ENCODE results near the gene SBK2. TPM values are rescaled to one million over a fixed set of nuclear protein-coding genes. Genes with fewer than 3 reads are reported as not detected.

Gene SBK2
- total RNA-seq, 1 experiment from 2014 or later: 5.2 TPM

- TF ChIP-seq FOXP4 (CRISPR knock-in tag; IDR thresholded peaks at IDR 0.05) (no peak), HMGXB4 (CRISPR knock-in tag; IDR thresholded peaks at IDR 0.05) (no peak), CDX4 (CRISPR knock-in tag; IDR thresholded peaks at IDR 0.05; ENCODE audit: borderline replicate concordance) (no peak), FOXK1 (CRISPR knock-in tag; IDR thresholded peaks at IDR 0.05) (no peak), ZNF281 (CRISPR knock-in tag; IDR thresholded peaks at IDR 0.05) (no peak), ATF6 (CRISPR knock-in tag; IDR thresholded peaks at IDR 0.05) (no peak), KAT7 (CRISPR knock-in tag; IDR thresholded peaks at IDR 0.05; ENCODE audit: borderline replicate concordance) (no peak), TP53 (CRISPR knock-in tag; IDR thresholded peaks at IDR 0.05) (no peak)
Observed at GRCh38 chr19:55542292-55542855, 5.4 kb upstream of the SBK2 start (continued).

- CTCF ChIA-PET: interaction anchor here (1.3 kb wide), 1 partner anchor 65 kb away, joined by 3 read pairs; the partner anchor contains the start of gene ZNF865
Observed at GRCh38 chr19:55541091-55541490, 4.2 kb upstream of the SBK2 start.

More at GRCh38 chr19:55541091-55541490, 4.2 kb upstream of the SBK2 start:
- H3K4me1 Mint-ChIP-seq: peaks cover 20% of the 10 kb centered on the region
- ATAC-seq (no peak), DNase-seq (ENCODE audit: low spot score) (no peak)
- H3K27ac Mint-ChIP-seq: no peak overlapping the region
- H3K9me3 Mint-ChIP-seq: peaks cover 14% of the 10 kb centered on the region
- no peak overlapping the region for H3K4me3 Mint-ChIP-seq
- POLR2A ChIA-PET: interaction anchor here (2.7 kb wide), 1 partner anchor 9 kb away, joined by 9 read pairs; no protein-coding TSS in a partner anchor
- H3K36me3 Mint-ChIP-seq: no peaks in the 10 kb centered on the region
- H3K27me3 Mint-ChIP-seq (ENCODE audit: low read depth): peaks cover 7% of the 10 kb centered on the region
- TF ChIP-seq ZNF121 (CRISPR knock-in tag; IDR thresholded peaks at IDR 0.05): no peak
- TF ChIP-seq ATF6 (CRISPR knock-in tag; IDR thresholded peaks at IDR 0.05): no peak
- no peak for TF ChIP-seq GABPB1 (CRISPR knock-in tag; IDR thresholded peaks at IDR 0.05)
- TF ChIP-seq ZNF512 (CRISPR knock-in tag; IDR thresholded peaks at IDR 0.05; ENCODE audit: borderline replicate concordance): no peak
- TF ChIP-seq ZNF281 (CRISPR knock-in tag; IDR thresholded peaks at IDR 0.05): no peak
- no peak for TF ChIP-seq SMAD3 (CRISPR knock-in tag; IDR thresholded peaks at IDR 0.05; ENCODE audit: borderline replicate concordance)
- no peak for TF ChIP-seq ZNF317 (CRISPR knock-in tag; IDR thresholded peaks at IDR 0.05; ENCODE audit: borderline replicate concordance, low read depth)
- TF ChIP-seq NR3C1 (CRISPR knock-in tag; conservative IDR thresholded peaks at IDR 0.05; ENCODE audit: low read depth): no peak
- TF ChIP-seq ZNF138 (CRISPR knock-in tag; conservative IDR thresholded peaks at IDR 0.05): no peak
